K562 (cell line): ENCODE results near the gene CAPZB. TPM values are rescaled to one million over a fixed set of nuclear protein-coding genes. Genes with fewer than 3 reads are reported as not detected.

Experiments used
- CBFA2T2 ChIP-seq: fragments of 450-650 bp; conservative IDR thresholded peaks from 2 replicates; pipeline ENCODE4 v1.6.1; 2017; ENCODE audit warnings: mild to moderate bottlenecking
- FOXK2 ChIP-seq, 2 experiments: fragments of 450-650 bp; IDR thresholded peaks in 1 of 2; conservative IDR thresholded peaks in 1 of 2; 2 replicates each; pipeline ENCODE4 v1.6.1; 2016; ENCODE audit warnings: low read depth in 2 of 2, mild to moderate bottlenecking in 1 of 2
- HOXB6 ChIP-seq: fragments of 250-450 bp; sonication (Bioruptor Pico); IDR thresholded peaks from 2 replicates; pipeline ENCODE4 v1.5.1; 2022; ENCODE audit warnings: mild to moderate bottlenecking, borderline replicate concordance
- KLF16 ChIP-seq: IDR thresholded peaks from 2 replicates; pipeline ENCODE4 v1.6.1; 2016; ENCODE audit warnings: antibody characterized with exemption
- L3MBTL2 ChIP-seq: fragments of 450-650 bp; IDR thresholded peaks from 2 replicates; pipeline ENCODE4 v1.6.1; 2016; ENCODE audit warnings: mild to moderate bottlenecking, moderate library complexity
- MEIS2 ChIP-seq: fragments of 450-650 bp; IDR thresholded peaks from 2 replicates; pipeline ENCODE4 v1.6.1; 2014; ENCODE audit warnings: mild to moderate bottlenecking; ENCODE audit not compliant: partially characterized antibody
- NKRF ChIP-seq: fragments of 450-650 bp; IDR thresholded peaks from 2 replicates; pipeline ENCODE4 v1.6.1; 2016; ENCODE audit warnings: borderline replicate concordance
- NR4A1 ChIP-seq, 2 experiments: fragments of 250-450 bp in 1 of 2; fragments of 450-650 bp in 1 of 2; sonication (Bioruptor Pico) in 1 of 2; IDR thresholded peaks; 2 replicates each; pipeline versions ENCODE4 v1.4.0 to v1.6.1; 2016 to 2020; ENCODE audit warnings: mild to moderate bottlenecking in 2 of 2, missing compliant biosample characterization in 1 of 2, missing genetic modification characterization in 1 of 2, moderate library complexity in 1 of 2
- SMAD4 ChIP-seq: fragments of 250-450 bp; sonication (Bioruptor Pico); conservative IDR thresholded peaks from 2 replicates; pipeline ENCODE4 v1.8.0; 2021; ENCODE audit warnings: inconsistent platforms, mild to moderate bottlenecking, moderate library complexity
- USF1 ChIP-seq: sonication (generic); formaldehyde crosslinking; IDR thresholded peaks from 2 replicates; pipeline ENCODE4 v1.9.0; 2022; ENCODE audit warnings: mild to moderate bottlenecking, missing genetic modification reagents
- WHSC1 ChIP-seq: IDR thresholded peaks from one replicate; pipeline ENCODE4 v1.6.1; 2012; ENCODE audit warnings: low read length, control low read depth, inconsistent platforms
- ZNF217 ChIP-seq: sonication (generic); formaldehyde crosslinking; IDR thresholded peaks from 2 replicates; pipeline ENCODE4 v1.8.0; 2022; ENCODE audit warnings: mild to moderate bottlenecking, missing genetic modification reagents
- ZNF318 ChIP-seq, 2 experiments: fragments of 450-650 bp; IDR thresholded peaks; 2 replicates each; pipeline ENCODE4 v1.6.1; 2016; ENCODE audit warnings: mild to moderate bottlenecking in 2 of 2, borderline replicate concordance in 1 of 2, low read depth in 1 of 2, moderate library complexity in 1 of 2
- ZNF639 ChIP-seq, 2 experiments: fragments of 200-800 bp in 1 of 2; sonication (Bioruptor generic) in 1 of 2; sonication (generic) in 1 of 2; formaldehyde crosslinking in 1 of 2; IDR thresholded peaks in 1 of 2; conservative IDR thresholded peaks in 1 of 2; 2 replicates each; pipeline versions ENCODE4 v1.5.0 to v1.6.1; 2016 to 2020; ENCODE audit warnings: missing compliant biosample characterization in 1 of 2, missing genetic modification characterization in 1 of 2, missing genetic modification reagents in 1 of 2
- polyA plus RNA-seq, 8 experiments: library from polyadenylated mRNA; depleted of rRNA in 4 of 8; stranded (reverse) in 5 of 8; unstranded in 3 of 8; fragments of >200 nt; fragmentation: Nextera tagmentation in 2 of 8; fragmentation: Illumina TruSeq in 1 of 8; extraction: Ambion mirVana in 2 of 8; extraction: Trizol in 1 of 8; gene quantifications; 2 replicates each; pipeline versions ENCODE4 v1.2.1 to v1.2.3, GENCODE V29; 2011 to 2014; ENCODE audit warnings: inconsistent platforms in 1 of 8, missing spikeins in 1 of 8
- total RNA-seq, 7 experiments: library from RNA; depleted of rRNA in 6 of 7; stranded (reverse); fragments of >200 nt in 6 of 7; fragmentation: Illumina TruSeq in 2 of 7; extraction: Trizol in 2 of 7; gene quantifications; 2 replicates each; pipeline versions ENCODE4 v1.2.1 to v1.2.3, GENCODE V29; 2011 to 2021; ENCODE audit warnings: low replicate concordance in 1 of 7

Gene CAPZB
- total and polyA plus RNA-seq, 9 of the 15 experiments (the other 6 are each of a cell fraction or from before 2014, with no cell fraction given), result 57.6 to 297 (median 125) TPM

- TF ChIP-seq USF1 (CRISPR knock-in tag) (peak; percentile 90), KLF16 (no peak), MEIS2 (peak; percentile 42), L3MBTL2 (peak; percentile 93), CBFA2T2 (peak; percentile 61), WHSC1 (no peak), ZNF217 (CRISPR knock-in tag) (no peak), NR4A1 (CRISPR knock-in tag; IDR thresholded peaks at IDR 0.05) (no peak), NR4A1 (tag; IDR thresholded peaks at IDR 0.05) (no peak), ZNF639 (CRISPR knock-in tag; conservative IDR thresholded peaks at IDR 0.05 in 1 of 2, IDR thresholded peaks at IDR 0.05 in 1 of 2) (no peak), ZNF318 (IDR thresholded peaks at IDR 0.05; ENCODE audit: borderline replicate concordance in 1 of 2, low read depth in 1 of 2) (peak in 1 of 2 experiments; percentile 85; a peak in 2 of 4 replicates), NKRF (peak; percentile 58; the same call in 1 of the 2 replicates), FOXK2 (conservative IDR thresholded peaks at IDR 0.05 in 1 of 2, IDR thresholded peaks at IDR 0.05 in 1 of 2; ENCODE audit: low read depth in 2 of 2) (peak in 1 of 2 experiments; percentile 72; a peak in 3 of 4 replicates), SMAD4 (CRISPR knock-in tag) (0 out of 2 replicates have a peak, but pooled peaks have one; percentile 43), HOXB6 (CRISPR knock-in tag) (no peak)
These were observed 185.1 kb downstream of the CAPZB start (continued) for GRCh38 chr1:19300211-19300610.
